Vagina (tissue), 2 donors: ENCODE results near the gene PKP4. TPM values are rescaled to one million over a fixed set of nuclear protein-coding genes. Genes with fewer than 3 reads are reported as not detected.

Source experiments
- DNase-seq, 2 donors: peaks; one replicate each; pipeline ENCODE4 v3.0.0-alpha.2; 2017; ENCODE audit errors: extremely low spot score in 2 of 2
- H3K27ac ChIP-seq: fragments of 200-600 bp; sonication (generic); one replicate; pipeline ENCODE4 v1.5.1; 2019
- H3K27me3 ChIP-seq: fragments of 200-600 bp; sonication (generic); one replicate; pipeline ENCODE4 v1.5.1; 2019
- H3K36me3 ChIP-seq, 2 donors: fragments of 200-600 bp; sonication (generic); one replicate each; pipeline ENCODE4 v1.5.1; 2017 to 2019
- H3K4me1 ChIP-seq: fragments of 200-600 bp; sonication (generic); one replicate; pipeline ENCODE4 v1.5.1; 2019
- H3K4me3 ChIP-seq, 2 donors: fragments of 200-600 bp; sonication (generic); 1 replicate in 1 of 2; 2 replicates in 1 of 2; pipeline ENCODE4 v1.5.1; 2016 to 2019
- H3K9me3 ChIP-seq: fragments of 200-600 bp; sonication (generic); one replicate; pipeline ENCODE4 v1.5.1; 2019
- POLR2A ChIP-seq, 2 donors: fragments of 450-650 bp; IDR thresholded peaks; one replicate each; pipeline ENCODE4 v1.6.1; 2017; ENCODE audit warnings: antibody characterized with exemption in 2 of 2, mild to moderate bottlenecking in 2 of 2, moderate library complexity in 2 of 2
- POLR2AphosphoS5 ChIP-seq, 2 donors: sonication (generic); formaldehyde crosslinking; IDR thresholded peaks; one replicate each; pipeline ENCODE4 v1.9.0; 2017; ENCODE audit warnings: antibody characterized with exemption in 2 of 2, mild to moderate bottlenecking in 2 of 2, low read depth in 1 of 2; ENCODE audit not compliant: insufficient read depth in 1 of 2
- intact Hi-C: fragments of 100-400 bp; cut with DNase I; formaldehyde crosslinking; loops from one replicate; pipeline ENCODE4 v1.15.1; 2023
- total RNA-seq: library from RNA; depleted of rRNA; stranded (reverse); fragments of >200 nt; gene quantifications from one replicate; pipeline ENCODE4 v1.2.3, GENCODE V29; 2016
- TF ChIP-seq, protein P1 (sequence below), 3 experiments: fragments of 450-650 bp in 2 of 3; fragments of 200-600 bp in 1 of 3; sonication (generic) in 1 of 3; IDR thresholded peaks; one replicate each; pipeline ENCODE4 v1.5.1; 2017 to 2019; ENCODE audit warnings: antibody characterized with exemption in 3 of 3, mild to moderate bottlenecking in 2 of 3, moderate library complexity in 2 of 3

Gene PKP4
- total RNA-seq, 1 donor from 2014 or later: 71.5 TPM

DNA sequence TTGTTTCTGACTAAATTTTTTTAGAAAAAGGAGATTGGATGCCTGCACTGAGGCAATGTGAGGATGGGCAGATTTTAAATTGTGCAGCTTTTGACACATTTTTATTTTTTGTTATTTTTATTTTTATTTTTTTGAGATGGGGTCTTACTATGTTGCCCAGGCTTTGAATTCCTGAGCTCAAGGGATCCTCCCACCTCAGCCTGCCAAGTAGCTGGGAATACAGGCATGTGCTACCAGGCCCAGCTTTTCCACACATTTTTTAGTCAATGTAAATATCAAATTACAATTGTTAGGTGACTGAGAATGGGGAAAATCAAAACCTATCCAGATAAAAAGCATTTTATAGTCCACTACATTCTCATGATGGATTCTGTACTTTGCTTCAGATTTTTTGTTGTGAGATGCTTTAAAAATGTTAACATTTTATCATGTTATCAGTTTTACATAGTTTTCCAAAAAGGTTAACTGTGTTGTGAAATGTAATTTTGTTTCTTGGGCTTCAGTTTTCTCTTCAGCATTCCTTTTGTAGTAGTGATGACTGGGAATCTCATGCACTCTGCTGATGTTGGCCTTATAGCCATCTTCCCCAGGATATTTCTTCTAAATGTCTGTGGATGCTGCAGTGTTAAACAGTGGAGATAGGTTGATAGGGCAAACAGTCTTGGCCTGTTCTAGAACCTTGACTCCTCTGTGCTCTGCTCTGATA is 41.4 kb downstream of the PKP4 start:
- no peak for DNase-seq
- no peaks in the 10 kb centered on the region for H3K27me3 ChIP-seq
- no peaks in the 10 kb centered on the region for H3K36me3 ChIP-seq
- TF ChIP-seq, protein P1, sequence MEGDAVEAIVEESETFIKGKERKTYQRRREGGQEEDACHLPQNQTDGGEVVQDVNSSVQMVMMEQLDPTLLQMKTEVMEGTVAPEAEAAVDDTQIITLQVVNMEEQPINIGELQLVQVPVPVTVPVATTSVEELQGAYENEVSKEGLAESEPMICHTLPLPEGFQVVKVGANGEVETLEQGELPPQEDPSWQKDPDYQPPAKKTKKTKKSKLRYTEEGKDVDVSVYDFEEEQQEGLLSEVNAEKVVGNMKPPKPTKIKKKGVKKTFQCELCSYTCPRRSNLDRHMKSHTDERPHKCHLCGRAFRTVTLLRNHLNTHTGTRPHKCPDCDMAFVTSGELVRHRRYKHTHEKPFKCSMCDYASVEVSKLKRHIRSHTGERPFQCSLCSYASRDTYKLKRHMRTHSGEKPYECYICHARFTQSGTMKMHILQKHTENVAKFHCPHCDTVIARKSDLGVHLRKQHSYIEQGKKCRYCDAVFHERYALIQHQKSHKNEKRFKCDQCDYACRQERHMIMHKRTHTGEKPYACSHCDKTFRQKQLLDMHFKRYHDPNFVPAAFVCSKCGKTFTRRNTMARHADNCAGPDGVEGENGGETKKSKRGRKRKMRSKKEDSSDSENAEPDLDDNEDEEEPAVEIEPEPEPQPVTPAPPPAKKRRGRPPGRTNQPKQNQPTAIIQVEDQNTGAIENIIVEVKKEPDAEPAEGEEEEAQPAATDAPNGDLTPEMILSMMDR (IDR thresholded peaks at IDR 0.05): no peak
- no peak for TF ChIP-seq POLR2AphosphoS5 (IDR thresholded peaks at IDR 0.05; ENCODE audit: insufficient read depth in 1 of 2, low read depth in 1 of 2)
- TF ChIP-seq POLR2A (IDR thresholded peaks at IDR 0.05): no peak
- H3K9me3 ChIP-seq: no peaks in the 10 kb centered on the region
- no peak overlapping the region for H3K27ac ChIP-seq
- intact Hi-C loops: no loop called here
- no peak overlapping the region for H3K4me3 ChIP-seq
- peaks cover 25% of the 10 kb centered on the region for H3K4me1 ChIP-seq

DNA sequence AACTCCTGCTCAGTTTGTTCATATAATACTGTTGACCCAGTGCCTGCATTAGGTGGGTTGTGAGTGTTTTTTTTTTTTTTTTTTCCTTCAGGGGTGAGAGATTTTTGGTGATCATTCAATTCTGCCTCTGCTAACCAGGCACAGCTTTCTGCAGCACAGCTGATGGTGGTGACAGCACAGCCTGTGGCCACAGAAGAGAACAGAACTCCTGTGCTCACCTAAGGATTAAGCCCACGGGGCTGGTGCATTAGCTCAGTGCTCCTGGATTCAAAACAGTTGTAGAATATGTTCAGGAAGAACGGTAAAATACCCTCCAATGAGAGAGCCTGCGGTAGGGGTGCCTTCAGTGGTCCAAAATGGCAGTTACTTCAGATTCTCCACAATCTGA is 42.0 kb downstream of the PKP4 start:
- Histone ChIP-seq H3K4me1 (peaks cover 30% of the 10 kb centered on the region), H3K9me3 (no peaks in the 10 kb centered on the region), H3K27ac (no peak overlapping the region), H3K36me3 (no peaks in the 10 kb centered on the region), H3K4me3 (no peak overlapping the region), H3K27me3 (no peaks in the 10 kb centered on the region)
- no peak for DNase-seq
- intact Hi-C loops: no loop called here
- TF ChIP-seq, protein P1 (IDR thresholded peaks at IDR 0.05): no peak
- TF ChIP-seq POLR2AphosphoS5 (IDR thresholded peaks at IDR 0.05; ENCODE audit: insufficient read depth in 1 of 2, low read depth in 1 of 2) (no peak), POLR2A (IDR thresholded peaks at IDR 0.05) (no peak)

DNA sequence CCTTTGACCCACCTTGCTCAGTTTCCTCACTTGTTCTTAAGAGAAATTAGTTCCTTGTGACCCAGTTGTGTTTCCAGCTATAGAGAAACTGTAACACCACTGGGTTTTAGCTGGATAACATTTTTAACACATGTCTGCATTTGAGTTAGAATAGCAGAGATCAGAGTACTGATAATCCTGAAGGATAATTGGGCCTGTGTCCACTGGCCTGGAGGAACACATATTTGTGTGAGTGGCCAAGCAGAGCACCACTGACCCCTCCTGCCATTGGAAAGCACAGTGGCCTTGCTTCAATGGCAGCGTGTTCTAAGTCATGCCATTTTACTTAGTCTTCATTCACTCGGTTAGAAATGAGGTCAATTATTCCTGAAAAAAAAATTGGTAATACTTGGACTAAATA is 42.6 kb downstream of the PKP4 start:
- no peaks in the 10 kb centered on the region for H3K9me3 ChIP-seq
- no peak for DNase-seq
- TF ChIP-seq, protein P1 (IDR thresholded peaks at IDR 0.05): no peak
- TF ChIP-seq POLR2AphosphoS5 (IDR thresholded peaks at IDR 0.05; ENCODE audit: insufficient read depth in 1 of 2, low read depth in 1 of 2): no peak
- TF ChIP-seq POLR2A (IDR thresholded peaks at IDR 0.05): no peak
- no peaks in the 10 kb centered on the region for H3K36me3 ChIP-seq
- intact Hi-C loops: no loop called here
- H3K4me3 ChIP-seq: no peak overlapping the region
- H3K4me1 ChIP-seq: peaks cover 30% of the 10 kb centered on the region
- H3K27ac ChIP-seq: no peak overlapping the region
- no peaks in the 10 kb centered on the region for H3K27me3 ChIP-seq

- H3K4me1 ChIP-seq: peaks cover 36% of the 10 kb centered on the region
- TF ChIP-seq POLR2A (IDR thresholded peaks at IDR 0.05) (no peak), POLR2AphosphoS5 (IDR thresholded peaks at IDR 0.05; ENCODE audit: insufficient read depth in 1 of 2, low read depth in 1 of 2) (no peak)
- TF ChIP-seq, protein P1 (IDR thresholded peaks at IDR 0.05): no peak
- DNase-seq: no peak
- H3K9me3 ChIP-seq: no peaks in the 10 kb centered on the region
- intact Hi-C loops: no loop called here
- H3K27ac ChIP-seq: no peak overlapping the region
- H3K27me3 ChIP-seq: no peaks in the 10 kb centered on the region
- no peak overlapping the region for H3K4me3 ChIP-seq
- H3K36me3 ChIP-seq: no peaks in the 10 kb centered on the region
Observed at GRCh38 chr2:158500333-158500732, 43.6 kb downstream of the PKP4 start.

DNA sequence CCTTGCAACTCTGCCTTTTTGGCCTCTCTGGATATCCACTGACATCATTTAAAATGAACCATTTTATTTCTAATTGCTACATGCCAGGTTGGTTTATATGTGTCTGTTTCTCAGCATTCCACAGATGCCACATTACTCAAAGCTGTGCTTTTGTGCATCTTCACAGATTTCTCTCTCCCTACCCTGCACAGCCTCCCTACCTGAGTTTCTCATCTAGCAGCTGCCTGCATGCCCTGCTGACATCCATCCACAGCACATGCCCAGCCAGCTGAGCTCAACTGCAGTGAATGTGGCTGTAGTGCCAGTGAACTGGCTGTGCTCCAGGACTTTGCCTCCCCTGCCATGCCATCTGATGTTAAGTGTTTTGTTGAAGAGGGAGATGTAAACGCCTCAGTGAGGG is 44.5 kb downstream of the PKP4 start:
- Histone ChIP-seq H3K9me3 (no peaks in the 10 kb centered on the region), H3K4me1 (peaks cover 43% of the 10 kb centered on the region), H3K27me3 (no peaks in the 10 kb centered on the region), H3K4me3 (no peak overlapping the region), H3K36me3 (no peaks in the 10 kb centered on the region), H3K27ac (no peak overlapping the region)
- intact Hi-C loops: no loop called here
- DNase-seq: no peak
- TF ChIP-seq POLR2A (IDR thresholded peaks at IDR 0.05) (no peak), POLR2AphosphoS5 (IDR thresholded peaks at IDR 0.05; ENCODE audit: insufficient read depth in 1 of 2, low read depth in 1 of 2) (no peak)
- TF ChIP-seq, protein P1 (IDR thresholded peaks at IDR 0.05): no peak
